A549 treated with CpdA at 1 μM for 4 hours (cell line): ENCODE data around the gene C22orf42. TPM values are rescaled to one million over a fixed set of nuclear protein-coding genes. Genes with fewer than 3 reads are reported as not detected.

Experiments
- total RNA-seq: library from RNA; stranded (reverse); fragments of 200-300 nt; extraction: Qiagen RNA extraction; gene quantifications from 5 replicates; pipeline ENCODE4 v1.2.3, GENCODE V29; 2022; ENCODE audit warnings: low read depth

C22orf42 gene, protein sequence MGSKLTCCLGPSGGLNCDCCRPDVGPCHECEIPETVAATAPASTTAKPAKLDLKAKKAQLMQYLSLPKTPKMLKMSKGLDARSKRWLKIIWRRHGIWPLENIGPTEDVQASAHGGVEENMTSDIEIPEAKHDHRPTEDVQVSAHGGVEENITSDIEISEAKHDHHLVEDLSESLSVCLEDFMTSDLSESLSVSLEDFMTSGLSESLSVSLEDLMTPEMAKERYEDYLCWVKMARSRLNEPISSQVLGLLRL
- total RNA-seq, result not detected in 5 replicates

DNA sequence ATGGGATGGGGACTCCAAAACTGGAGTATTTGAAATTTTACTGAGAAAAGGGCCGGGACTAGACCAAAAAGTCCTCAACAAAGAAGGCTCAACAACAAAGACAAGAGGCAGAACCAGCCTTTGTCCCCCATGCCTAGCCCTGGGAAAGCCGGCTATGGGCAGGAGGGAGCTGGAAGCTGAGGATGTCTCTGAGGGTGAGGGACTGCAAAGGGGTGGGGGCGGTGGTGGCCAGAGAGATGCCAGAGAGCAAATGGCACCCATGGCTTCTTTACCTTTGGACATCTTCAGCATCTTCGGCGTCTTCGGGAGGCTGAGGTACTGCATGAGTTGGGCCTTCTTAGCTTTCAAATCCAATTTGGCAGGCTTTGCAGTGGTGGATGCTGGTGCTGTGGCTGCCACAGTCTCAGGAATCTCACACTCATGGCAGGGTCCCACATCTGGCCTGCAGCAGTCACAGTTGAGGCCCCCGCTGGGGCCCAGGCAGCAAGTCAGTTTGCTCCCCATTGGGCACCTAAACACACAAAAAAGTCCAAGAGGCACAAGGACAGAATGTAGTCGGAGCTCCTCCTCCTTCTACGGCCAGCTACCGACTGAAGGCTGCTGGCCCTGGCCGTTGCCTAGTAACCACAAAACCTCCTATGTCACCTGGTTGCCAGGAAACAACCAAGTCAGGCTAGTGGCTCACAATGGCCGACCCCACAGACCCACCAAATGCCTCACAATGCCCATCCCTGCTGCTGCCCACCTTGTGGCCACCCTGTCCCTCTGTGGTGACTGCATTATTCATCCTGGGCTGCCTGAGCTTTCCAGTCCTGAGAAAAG, at the start of gene C22orf42:
Gene C22orf42, minus strand, starts transcription at position 592 of the 822 bp plus-strand sequence. Its CDS starts 88 bp downstream, at position 504.

DNA sequence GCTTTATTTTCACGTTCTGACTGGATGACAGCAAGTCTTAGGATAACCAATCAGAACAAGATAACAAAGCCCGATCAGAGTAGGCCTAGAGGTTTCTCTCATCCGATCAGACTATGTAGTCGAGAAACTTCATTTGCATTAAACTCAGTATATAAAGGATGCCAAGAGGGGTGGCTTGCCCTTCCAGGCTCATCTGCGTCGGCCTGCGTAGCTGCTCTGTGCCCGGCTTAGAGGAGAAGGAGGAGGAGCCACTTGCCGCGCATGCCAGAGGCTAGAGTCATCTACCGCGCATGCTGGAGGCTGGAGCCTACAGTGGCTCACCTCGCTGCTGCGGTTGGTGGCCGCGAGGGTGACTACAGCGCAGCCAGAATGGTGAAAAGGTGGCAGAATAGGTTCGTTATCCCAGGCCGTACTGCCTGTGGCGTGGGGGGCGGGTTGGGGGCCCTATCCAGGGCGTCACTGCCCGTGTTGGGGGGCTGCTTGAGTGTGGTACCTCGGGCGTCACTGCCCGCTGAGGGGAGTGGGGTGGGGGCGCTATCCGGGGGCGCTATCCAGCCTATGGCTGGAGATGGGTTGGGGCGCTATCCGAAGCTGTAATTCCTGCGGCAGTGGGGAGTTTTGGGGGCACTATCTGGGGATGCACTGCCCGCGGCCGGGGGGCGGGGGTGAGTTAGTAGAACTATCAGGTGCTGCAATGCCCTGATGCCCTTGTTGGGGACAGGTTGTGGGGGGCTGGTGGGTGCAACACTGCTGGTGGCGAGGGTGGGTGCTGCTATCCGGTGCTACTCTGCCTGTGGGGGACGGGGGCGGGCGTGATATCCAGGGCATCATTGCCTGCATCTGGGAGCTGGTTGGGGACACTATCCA, 46.0 kb upstream of the C22orf42 start, which contains the start of gene RFPL2:
Gene RFPL2, minus strand, starts transcription at position 218 of the 867 bp plus-strand sequence. CDS start 2,622 bp downstream, outside the sequence.

Other genes with a start within 250 kb of the C22orf42 start
- gene YWHAH, start 214.8 kb downstream of the C22orf42 start, total RNA-seq, result 124 to 141 TPM (median 131 TPM) in 5 replicates
- 0.03 TPM in 1 of 5 replicates, not detected in the others for gene SLC5A1, start 116.0 kb downstream of the C22orf42 start, total RNA-seq
- gene RFPL2, start 45.8 kb upstream of the C22orf42 start, total RNA-seq, result 0.09 to 0.30 TPM (median 0.20 TPM) in 5 replicates
- not detected in 5 replicates for gene SLC5A4, start 96.0 kb upstream of the C22orf42 start, total RNA-seq
- gene RFPL3, start 198.6 kb upstream of the C22orf42 start, total RNA-seq, result not detected in 5 replicates